Right lobe of liver (tissue), 6 donors: ENCODE measurements around the gene MYO10. TPM values are rescaled to one million over a fixed set of nuclear protein-coding genes. Genes with fewer than 3 reads are reported as not detected.

Experiments used
- ATAC-seq, 4 donors: fragments of 200-7000 bp; cut with Tn5 transposase; one replicate each; pipeline ENCODE4 v1.9.1; 2020; ENCODE audit warnings: mild to moderate bottlenecking in 4 of 4, moderate library complexity in 4 of 4
- DNase-seq, 3 donors: peaks; one replicate each; pipeline ENCODE4 v3.0.0-alpha.2; 2020
- H3K27ac ChIP-seq, 3 donors: fragments of 200-600 bp; one replicate each; pipeline ENCODE4 v1.8.0; 2022
- H3K27me3 ChIP-seq, 2 donors: fragments of 200-600 bp; one replicate each; pipeline ENCODE4 v1.8.0; 2022
- H3K36me3 ChIP-seq, 4 donors: fragments of 200-600 bp; sonication (generic) in 1 of 4; one replicate each; pipeline versions ENCODE4 v1.5.1 to v1.8.0; 2017 to 2022; ENCODE audit warnings: control low read depth in 1 of 4
- H3K4me1 ChIP-seq, 4 donors: fragments of 200-600 bp; sonication (generic) in 1 of 4; one replicate each; pipeline versions ENCODE4 v1.5.1 to v1.8.0; 2017 to 2022; ENCODE audit warnings: control low read depth in 1 of 4
- H3K4me3 ChIP-seq, 3 donors: fragments of 200-600 bp; one replicate each; pipeline ENCODE4 v1.8.0; 2022
- H3K9me3 ChIP-seq, 4 donors: fragments of 200-600 bp; sonication (generic) in 1 of 4; one replicate each; pipeline versions ENCODE4 v1.5.1 to v1.8.0; 2017 to 2022; ENCODE audit warnings: control low read depth in 1 of 4
- CTCF ChIP-seq, 4 donors: fragments of 200-600 bp in 3 of 4; fragments of 450-650 bp in 1 of 4; IDR thresholded peaks; one replicate each; pipeline versions ENCODE4 v1.5.1 to v1.8.0; 2016 to 2022; ENCODE audit warnings: antibody characterized with exemption in 4 of 4, mild to moderate bottlenecking in 2 of 4
- POLR2A ChIP-seq: fragments of 450-650 bp; IDR thresholded peaks from one replicate; pipeline ENCODE4 v1.6.1; 2017; ENCODE audit warnings: antibody characterized with exemption, mild to moderate bottlenecking
- WGBS: methylation state at CpG from one replicate; pipeline ENCODE4 v1.1.6; 2018; ENCODE audit warnings: low coverage, low lambda C conversion rate; ENCODE audit not compliant: insufficient coverage; ENCODE audit errors: missing lambda C conversion rate; 5-methylcytosine and 5-hydroxymethylcytosine counted together
- intact Hi-C, 2 donors: fragments of 100-400 bp; cut with DNase I; formaldehyde crosslinking; loops; one replicate each; pipeline versions ENCODE4 v1.11.2 to v1.14.1; 2022
- total RNA-seq, 6 experiments: library from RNA; depleted of rRNA in 2 of 6; stranded (reverse); fragments of >200 nt in 2 of 6; fragmentation: NEBNext Ultra II Directional in 3 of 6; extraction: Animal tissue kit (Norgen Biotek cat#: 25700) in 3 of 6; gene quantifications; one replicate each; pipeline versions ENCODE4 v1.1.0 to v1.2.4, GENCODE V29; 2016 to 2023
- donor health status: DM: no; HTN: yes; CAD: no.
- donor health status: DM: no; HTN: no; CAD: no.
- donor health status: DM: no; HTN: no; CAD: no.
- donor health status: DM: no; HTN: yes; CAD: no.
- donor health status: DM: no; HTN: yes; CAD: no.

Gene MYO10
- total RNA-seq, 6 experiments from 2014 or later: 3.9 to 13.1 (median 6.9) TPM

DNA sequence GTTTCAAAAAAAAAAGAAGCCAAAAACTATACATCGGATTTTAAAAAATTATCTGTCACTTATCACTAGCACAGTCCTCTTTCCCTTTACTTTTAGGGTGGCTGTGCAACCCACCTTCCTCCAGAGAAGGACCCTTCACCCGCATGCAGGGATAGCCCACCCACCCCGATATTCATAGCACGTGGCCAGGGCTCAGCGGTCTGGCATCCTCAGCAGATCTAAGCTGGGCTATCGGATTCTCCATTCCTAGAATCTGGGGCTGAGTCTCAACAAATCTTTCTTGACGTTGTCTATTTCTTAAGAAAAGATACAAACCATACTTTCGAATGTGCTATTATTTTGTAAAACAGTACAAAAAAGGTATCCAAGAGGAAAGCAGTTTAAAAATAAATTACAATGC, 70.9 kb downstream of the MYO10 start:
- no peak for TF ChIP-seq CTCF (IDR thresholded peaks at IDR 0.05)
- TF ChIP-seq POLR2A: no peak
- Histone ChIP-seq H3K4me1 (no peaks in the 10 kb centered on the region), H3K36me3 (no peaks in the 10 kb centered on the region), H3K9me3 (no peaks in the 10 kb centered on the region), H3K4me3 (no peak overlapping the region), H3K27ac (no peak overlapping the region), H3K27me3 (no peaks in the 10 kb centered on the region)
- WGBS: 58% methylated on average over 7 of the region's 8 CpGs
- intact Hi-C loops: no loop called here
- DNase-seq: no peak
- ATAC-seq: no peak

GRCh38 chr5:16864631-16865131, 71.4 kb downstream of the MYO10 start:
- Histone ChIP-seq H3K36me3 (no peaks in the 10 kb centered on the region), H3K9me3 (no peaks in the 10 kb centered on the region), H3K4me3 (no peak overlapping the region), H3K27ac (no peak overlapping the region), H3K4me1 (no peaks in the 10 kb centered on the region), H3K27me3 (no peaks in the 10 kb centered on the region)
- ATAC-seq: no peak
- WGBS: 55% methylated on average over 4 of the region's 4 CpGs
- no peak for DNase-seq
- intact Hi-C loops: no loop called here
- TF ChIP-seq CTCF (IDR thresholded peaks at IDR 0.05) (no peak), POLR2A (no peak)

DNA sequence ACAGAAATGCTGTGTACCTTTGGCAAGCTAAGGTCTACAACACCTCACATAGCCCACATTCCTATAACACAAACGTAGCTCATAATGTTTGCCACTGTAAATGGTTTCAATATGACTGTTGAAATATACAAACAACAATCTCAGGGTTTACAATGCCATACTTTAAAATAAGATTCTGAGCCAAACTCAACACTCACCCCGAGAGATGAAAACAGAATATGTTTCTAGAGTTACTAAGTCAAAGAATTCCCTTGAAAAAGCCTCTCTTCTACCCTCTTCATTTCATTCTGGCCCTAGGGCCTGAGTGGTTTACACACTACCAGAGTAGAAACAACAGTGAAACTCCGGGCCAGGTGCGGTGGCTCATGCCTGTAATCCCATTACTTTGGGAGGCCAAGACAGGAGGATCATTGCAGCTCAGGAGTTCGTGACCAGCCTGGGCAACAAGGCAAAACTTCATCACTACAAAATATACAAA, 72.6 kb downstream of the MYO10 start:
- ATAC-seq: no peak
- H3K4me1 ChIP-seq: no peaks in the 10 kb centered on the region
- no peak overlapping the region for H3K4me3 ChIP-seq
- intact Hi-C loops: no loop called here
- TF ChIP-seq POLR2A (no peak), CTCF (IDR thresholded peaks at IDR 0.05) (no peak)
- DNase-seq: no peak
- H3K36me3 ChIP-seq: no peaks in the 10 kb centered on the region
- no peaks in the 10 kb centered on the region for H3K9me3 ChIP-seq
- no peak overlapping the region for H3K27ac ChIP-seq
- 62% methylated on average over 5 of the region's 5 CpGs for WGBS
- H3K27me3 ChIP-seq: no peaks in the 10 kb centered on the region

GRCh38 chr5:16862777-16863176, 73.3 kb downstream of the MYO10 start:
- H3K27ac ChIP-seq: no peak overlapping the region
- intact Hi-C loops: no loop called here
- no peaks in the 10 kb centered on the region for H3K27me3 ChIP-seq
- DNase-seq (no peak), ATAC-seq (no peak)
- H3K4me3 ChIP-seq: no peak overlapping the region
- TF ChIP-seq CTCF (IDR thresholded peaks at IDR 0.05): no peak
- TF ChIP-seq POLR2A: no peak
- H3K9me3 ChIP-seq: no peaks in the 10 kb centered on the region
- 57% methylated on average over 3 of the region's 3 CpGs for WGBS
- H3K4me1 ChIP-seq: no peaks in the 10 kb centered on the region
- H3K36me3 ChIP-seq: no peaks in the 10 kb centered on the region

DNA sequence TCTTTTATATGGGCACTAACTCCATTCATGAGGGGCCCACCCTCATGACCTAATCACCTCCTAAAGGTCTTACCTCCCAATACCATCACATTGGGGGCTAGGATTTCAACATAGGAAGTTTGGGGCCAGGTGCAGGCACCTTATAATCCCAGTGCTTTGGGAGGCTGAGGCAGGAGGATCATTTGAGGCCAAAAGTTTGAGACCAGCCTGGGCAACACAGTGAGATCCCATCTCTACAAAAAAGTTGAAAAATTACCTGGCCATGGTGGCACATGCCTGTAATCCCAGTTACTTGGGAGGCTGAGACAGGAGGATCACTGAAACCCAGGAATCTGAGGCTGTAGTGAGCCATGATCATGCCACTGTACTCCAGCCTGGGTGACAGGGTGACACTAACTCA, 76.7 kb downstream of the MYO10 start:
- DNase-seq: no peak
- Histone ChIP-seq H3K4me1 (no peaks in the 10 kb centered on the region), H3K9me3 (no peaks in the 10 kb centered on the region), H3K27me3 (no peaks in the 10 kb centered on the region), H3K36me3 (no peaks in the 10 kb centered on the region), H3K27ac (no peak overlapping the region), H3K4me3 (no peak overlapping the region)
- intact Hi-C loops: no loop called here
- no peak for ATAC-seq
- TF ChIP-seq POLR2A: no peak
